Epidermal melanocyte (primary cell): ENCODE results near the gene PDCD2L.
A peak's percentile ranks its signal among the peaks of the same experiment; 100 is the strongest.
"Not testable (repeated sequence)": the region's sequence is repeated elsewhere in the genome, so short reads cannot be mapped to it uniquely, and the experiment has no call there.

Experiments used
- DNase-seq: peaks from one replicate; pipeline ENCODE4 v3.0.0; 2011; ENCODE audit warnings: low spot score; ENCODE audit not compliant: insufficient read length

PDCD2L gene

GRCh38 chr19:34411216-34411615 lies 7.0 kb downstream of the PDCD2L start:
- DNase-seq: no peak

- no peak for DNase-seq
These were observed 11.9 kb downstream of the PDCD2L start for GRCh38 chr19:34416021-34416545.

- no peak for DNase-seq
These were observed 14.1 kb downstream of the PDCD2L start for GRCh38 chr19:34418300-34418699.

- DNase-seq: no peak
These were observed 22.0 kb downstream of the PDCD2L start for GRCh38 chr19:34426096-34426661.

GRCh38 chr19:34428549-34429285 lies 24.5 kb downstream of the PDCD2L start:
- peak; percentile 22 for DNase-seq

GRCh38 chr19:34429553-34429952 lies 25.4 kb downstream of the PDCD2L start:
- DNase-seq: no peak

- DNase-seq: peak; percentile 37
These were observed 26.8 kb downstream of the PDCD2L start for GRCh38 chr19:34430738-34431625.

- no peak for DNase-seq
These were observed 27.6 kb downstream of the PDCD2L start for GRCh38 chr19:34431681-34432402.

GRCh38 chr19:34432797-34433196 lies 28.6 kb downstream of the PDCD2L start:
- no peak for DNase-seq

- DNase-seq: peak; percentile 80
These were observed 32.5 kb downstream of the PDCD2L start for GRCh38 chr19:34436716-34437115.

GRCh38 chr19:34448191-34448590 lies 44.0 kb downstream of the PDCD2L start:
- DNase-seq: no peak

GRCh38 chr19:34452723-34453122 lies 48.5 kb downstream of the PDCD2L start:
- DNase-seq: no peak

GRCh38 chr19:34454091-34454490 lies 49.9 kb downstream of the PDCD2L start:
- no peak for DNase-seq

GRCh38 chr19:34454685-34455084 lies 50.5 kb downstream of the PDCD2L start:
- DNase-seq: no peak

- not testable (repeated sequence) for DNase-seq
These were observed 51.7 kb downstream of the PDCD2L start for GRCh38 chr19:34455783-34456480.

GRCh38 chr19:34457446-34457845 lies 53.2 kb downstream of the PDCD2L start:
- DNase-seq: no peak

- DNase-seq: no peak
These were observed 54.5 kb downstream of the PDCD2L start for GRCh38 chr19:34458677-34459076.

- no peak for DNase-seq
These were observed 55.4 kb downstream of the PDCD2L start for GRCh38 chr19:34459614-34460013.

- DNase-seq: no peak
These were observed 57.3 kb downstream of the PDCD2L start for GRCh38 chr19:34461375-34462100.

- DNase-seq: not testable (repeated sequence)
These were observed 60.6 kb downstream of the PDCD2L start for GRCh38 chr19:34464785-34465184.
